DOHH2 (cell line): ENCODE data around the gene TAS2R40.

Experiments used
- EZH2phosphoT487 ChIP-seq: fragments of 200-600 bp; sonication (generic); IDR thresholded peaks from 2 replicates; pipeline ENCODE4 v1.6.1; 2017; ENCODE audit warnings: borderline replicate concordance, mild to moderate bottlenecking, antibody characterized with exemption, low read length, moderate library complexity, mixed read lengths
- TF ChIP-seq, protein P1 (sequence below): fragments of 200-600 bp; sonication (generic); IDR thresholded peaks from one replicate; pipeline ENCODE4 v1.5.1; 2014; ENCODE audit warnings: antibody characterized with exemption, mild to moderate bottlenecking, low read depth, low read length; ENCODE audit not compliant: poor library complexity, severe bottlenecking

- TF ChIP-seq, protein P1, sequence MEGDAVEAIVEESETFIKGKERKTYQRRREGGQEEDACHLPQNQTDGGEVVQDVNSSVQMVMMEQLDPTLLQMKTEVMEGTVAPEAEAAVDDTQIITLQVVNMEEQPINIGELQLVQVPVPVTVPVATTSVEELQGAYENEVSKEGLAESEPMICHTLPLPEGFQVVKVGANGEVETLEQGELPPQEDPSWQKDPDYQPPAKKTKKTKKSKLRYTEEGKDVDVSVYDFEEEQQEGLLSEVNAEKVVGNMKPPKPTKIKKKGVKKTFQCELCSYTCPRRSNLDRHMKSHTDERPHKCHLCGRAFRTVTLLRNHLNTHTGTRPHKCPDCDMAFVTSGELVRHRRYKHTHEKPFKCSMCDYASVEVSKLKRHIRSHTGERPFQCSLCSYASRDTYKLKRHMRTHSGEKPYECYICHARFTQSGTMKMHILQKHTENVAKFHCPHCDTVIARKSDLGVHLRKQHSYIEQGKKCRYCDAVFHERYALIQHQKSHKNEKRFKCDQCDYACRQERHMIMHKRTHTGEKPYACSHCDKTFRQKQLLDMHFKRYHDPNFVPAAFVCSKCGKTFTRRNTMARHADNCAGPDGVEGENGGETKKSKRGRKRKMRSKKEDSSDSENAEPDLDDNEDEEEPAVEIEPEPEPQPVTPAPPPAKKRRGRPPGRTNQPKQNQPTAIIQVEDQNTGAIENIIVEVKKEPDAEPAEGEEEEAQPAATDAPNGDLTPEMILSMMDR = no peak
- no peak for TF ChIP-seq EZH2phosphoT487
Observed at GRCh38 chr7:143243614-143244013, 21.8 kb downstream of the TAS2R40 start.
